ENCODE results near the gene CD28.

DNA sequence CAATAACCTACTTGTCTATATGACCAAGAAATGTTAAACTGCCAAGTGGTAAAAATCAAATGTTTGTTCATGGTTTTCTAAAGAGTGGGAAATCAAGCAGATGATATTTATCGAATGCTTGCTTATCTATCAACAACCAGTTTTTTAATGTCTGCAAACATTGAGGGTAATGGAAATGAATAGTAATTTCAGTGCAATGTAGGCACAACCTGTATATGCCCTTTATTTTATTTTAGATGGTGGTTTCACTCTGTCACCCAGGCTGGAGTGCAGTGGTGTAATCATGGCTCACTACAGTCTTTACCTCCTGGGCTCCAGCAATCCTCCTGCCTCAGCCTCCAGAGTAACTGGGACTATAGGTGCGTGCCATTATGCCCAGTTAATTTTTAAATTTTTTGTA lies 46.0 kb upstream of the CD28 start:
- TF ChIP-seq, protein P1, sequence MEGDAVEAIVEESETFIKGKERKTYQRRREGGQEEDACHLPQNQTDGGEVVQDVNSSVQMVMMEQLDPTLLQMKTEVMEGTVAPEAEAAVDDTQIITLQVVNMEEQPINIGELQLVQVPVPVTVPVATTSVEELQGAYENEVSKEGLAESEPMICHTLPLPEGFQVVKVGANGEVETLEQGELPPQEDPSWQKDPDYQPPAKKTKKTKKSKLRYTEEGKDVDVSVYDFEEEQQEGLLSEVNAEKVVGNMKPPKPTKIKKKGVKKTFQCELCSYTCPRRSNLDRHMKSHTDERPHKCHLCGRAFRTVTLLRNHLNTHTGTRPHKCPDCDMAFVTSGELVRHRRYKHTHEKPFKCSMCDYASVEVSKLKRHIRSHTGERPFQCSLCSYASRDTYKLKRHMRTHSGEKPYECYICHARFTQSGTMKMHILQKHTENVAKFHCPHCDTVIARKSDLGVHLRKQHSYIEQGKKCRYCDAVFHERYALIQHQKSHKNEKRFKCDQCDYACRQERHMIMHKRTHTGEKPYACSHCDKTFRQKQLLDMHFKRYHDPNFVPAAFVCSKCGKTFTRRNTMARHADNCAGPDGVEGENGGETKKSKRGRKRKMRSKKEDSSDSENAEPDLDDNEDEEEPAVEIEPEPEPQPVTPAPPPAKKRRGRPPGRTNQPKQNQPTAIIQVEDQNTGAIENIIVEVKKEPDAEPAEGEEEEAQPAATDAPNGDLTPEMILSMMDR (IDR thresholded peaks at IDR 0.05) = no peak
- TF ChIP-seq EP300 (IDR thresholded peaks at IDR 0.05) = no peak
- no peak for TF ChIP-seq POLR2A (IDR thresholded peaks at IDR 0.05)
- no peak for TF ChIP-seq POLR2AphosphoS5 (IDR thresholded peaks at IDR 0.05)
